DMS79 (cell line): Measurements from ENCODE around the gene SH3BGRL2.

Source experiments
- DNase-seq: peaks from one replicate; lab custom pipeline; 2025; lab: John Stamatoyannopoulos, UW

Gene SH3BGRL2

DNA sequence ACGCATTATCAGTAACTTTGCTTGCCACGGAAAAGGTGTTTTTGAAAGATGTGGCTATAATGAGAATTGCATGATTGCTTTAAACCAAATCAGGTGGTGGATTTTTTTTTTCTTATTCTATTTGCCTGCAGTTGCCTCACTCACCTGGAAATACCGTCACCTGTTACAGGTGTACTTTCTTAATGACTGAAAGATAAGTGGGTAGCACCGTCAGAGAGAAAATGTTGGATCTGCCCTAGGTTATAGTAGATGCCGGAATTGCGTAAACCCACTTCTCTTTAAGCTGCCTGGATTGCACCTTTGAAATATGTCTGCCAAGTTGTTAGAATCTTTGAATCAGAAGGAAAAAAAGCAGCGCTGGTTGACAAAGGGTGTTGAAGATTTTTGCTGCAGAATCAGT is 68.5 kb downstream of the SH3BGRL2 start:
- no peak for DNase-seq

DNA sequence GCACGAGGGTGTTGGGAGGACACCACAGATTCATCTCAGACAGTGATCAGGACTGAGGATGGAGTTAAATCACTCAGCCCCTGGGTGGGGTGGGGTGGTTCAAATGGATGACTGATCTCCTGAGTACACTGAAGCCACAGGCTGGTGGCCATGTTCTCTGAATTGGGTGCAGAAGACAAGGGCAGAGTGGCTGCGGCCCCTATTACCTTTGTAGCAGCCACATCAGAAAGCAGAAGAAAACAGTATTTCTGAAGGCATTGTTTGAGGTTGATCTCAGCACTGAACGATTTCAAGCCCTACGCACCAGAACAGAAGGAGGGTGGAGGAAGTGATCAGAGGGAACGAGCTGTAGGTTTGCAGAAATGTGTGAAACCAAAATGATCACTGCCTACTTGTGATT is 71.6 kb downstream of the SH3BGRL2 start:
- DNase-seq = no peak

DNA sequence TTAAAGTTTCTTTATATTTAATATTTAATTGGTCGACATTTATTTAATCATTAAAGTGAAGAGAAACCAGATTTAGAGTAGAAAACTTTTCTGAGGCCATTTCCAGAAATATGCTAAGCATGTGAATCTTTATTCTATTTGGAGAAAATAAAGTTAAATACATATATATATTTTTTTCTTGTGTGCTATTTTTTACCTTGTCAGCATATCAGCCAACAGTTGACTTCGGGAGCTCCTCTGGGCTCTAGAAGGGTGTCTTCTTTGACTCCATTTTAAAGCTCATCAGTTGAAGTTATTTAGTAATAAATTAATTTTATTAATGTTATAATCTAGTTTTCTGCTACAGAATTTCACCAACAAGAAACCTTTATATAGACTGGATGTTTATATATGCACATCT is 73.1 kb downstream of the SH3BGRL2 start:
- DNase-seq = no peak

DNA sequence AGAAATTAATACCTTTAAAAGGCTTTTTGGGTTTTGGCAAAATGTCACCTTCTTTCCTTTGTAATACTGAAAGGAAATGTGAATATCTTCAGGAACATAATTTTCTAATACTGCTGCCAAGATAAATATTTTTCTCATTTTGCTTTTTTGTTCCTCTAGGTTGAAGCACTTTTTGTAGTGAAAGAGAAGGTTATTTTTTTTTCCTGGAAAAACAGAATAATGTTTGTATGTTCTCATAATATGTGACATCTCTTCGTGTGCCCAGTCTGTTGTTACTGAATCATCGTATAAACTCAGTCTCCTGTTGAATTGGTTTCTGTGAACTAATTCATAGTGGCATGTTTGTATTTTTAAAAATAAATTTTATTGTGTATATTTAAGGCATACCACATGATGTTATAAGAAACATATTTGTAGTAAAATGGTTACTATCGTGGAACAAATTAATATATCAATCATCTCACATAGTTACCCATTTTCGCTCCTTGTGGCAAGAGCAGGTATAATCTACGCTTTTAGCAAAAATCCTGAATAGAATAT is 74.4 kb downstream of the SH3BGRL2 start:
- no peak for DNase-seq

DNA sequence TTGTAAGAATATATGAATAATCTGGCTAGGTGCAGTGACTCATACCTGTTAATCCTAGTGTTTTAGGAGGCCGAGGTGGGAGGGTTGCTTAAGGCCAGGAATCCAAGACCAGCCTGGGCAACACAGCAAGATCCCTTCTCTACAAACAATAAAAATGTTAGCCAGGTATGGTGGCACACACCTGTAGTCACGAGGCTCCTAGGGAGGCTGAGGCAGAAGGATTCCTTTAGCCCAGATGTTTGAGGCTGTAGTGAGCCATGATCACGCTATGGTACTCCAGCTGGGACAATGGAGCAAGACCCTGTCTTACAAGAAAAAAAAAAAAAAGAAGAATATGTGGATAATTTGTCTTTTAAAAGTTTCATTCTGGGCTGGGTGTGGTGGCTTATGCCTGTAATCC is 75.4 kb downstream of the SH3BGRL2 start:
- no peak for DNase-seq

DNA sequence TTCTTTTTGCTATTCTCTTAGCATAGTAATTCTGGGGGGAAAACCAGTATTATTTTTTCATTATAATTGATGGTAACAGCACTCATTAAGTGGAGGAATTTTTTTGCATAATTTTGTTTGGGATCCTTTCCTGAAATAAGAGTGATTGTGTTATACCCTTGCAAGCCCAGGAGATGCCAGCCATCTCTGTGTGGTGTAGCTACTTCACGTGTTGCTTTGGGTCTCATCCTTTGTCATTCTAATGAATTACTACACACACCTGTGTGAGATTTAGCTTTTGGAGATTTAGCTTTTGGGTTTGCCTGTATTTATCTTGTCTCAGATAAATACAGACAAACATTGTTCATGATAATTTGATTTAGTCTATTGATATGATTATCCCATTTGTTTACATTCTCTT is 76.5 kb downstream of the SH3BGRL2 start:
- DNase-seq = no peak

DNA sequence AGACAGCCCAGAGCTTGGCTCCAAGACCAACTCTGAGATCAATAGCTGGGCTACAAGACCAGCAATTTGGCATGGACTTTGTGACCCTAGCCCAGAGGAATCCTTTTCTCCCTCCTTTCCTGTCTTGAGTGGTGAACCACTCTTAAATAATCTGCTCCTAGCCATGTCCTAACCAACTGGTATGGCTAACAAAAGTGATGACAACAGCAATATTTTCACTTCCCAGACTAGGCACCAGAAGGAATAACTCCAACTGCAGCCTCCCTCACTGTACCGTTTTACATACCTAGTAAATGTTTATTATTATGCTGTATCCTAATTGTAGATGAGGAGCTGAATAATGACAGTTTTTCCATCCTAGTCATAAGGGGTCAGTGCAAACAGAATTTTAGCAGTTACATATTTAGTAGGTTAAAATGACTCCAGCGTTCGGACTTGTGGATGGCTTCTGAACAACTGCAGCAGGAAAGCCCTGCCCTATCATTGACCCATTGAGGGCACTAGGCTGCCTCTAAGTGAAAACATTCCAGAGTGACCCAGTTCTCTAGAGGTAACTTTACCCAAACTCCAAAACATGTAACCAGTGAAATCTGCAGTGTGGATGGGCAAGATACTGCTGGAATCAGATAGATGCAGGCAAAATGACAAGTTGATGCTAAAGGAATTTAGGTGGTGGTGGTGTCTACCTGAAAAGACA is 77.1 kb downstream of the SH3BGRL2 start:
- no peak for DNase-seq

DNA sequence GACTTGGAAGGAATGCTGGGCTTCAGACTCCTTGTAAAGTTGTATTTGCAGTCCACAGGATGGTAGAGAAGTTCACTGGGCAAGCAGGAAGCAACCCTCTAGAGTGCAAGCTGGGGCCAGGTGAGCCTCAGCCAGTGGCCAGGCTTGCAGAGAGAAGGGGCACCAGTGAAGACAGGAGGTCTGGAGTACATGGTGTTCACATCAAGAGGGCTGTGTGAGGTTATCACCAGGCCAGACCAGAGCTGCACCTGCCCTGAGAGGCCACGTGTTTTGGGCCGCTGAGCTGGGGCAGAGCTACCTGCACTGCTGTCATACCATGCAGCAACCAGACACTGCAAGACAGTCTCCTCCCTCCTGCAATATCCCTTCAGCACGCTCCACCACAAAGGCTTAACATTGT is 79.0 kb downstream of the SH3BGRL2 start:
- no peak for DNase-seq

DNA sequence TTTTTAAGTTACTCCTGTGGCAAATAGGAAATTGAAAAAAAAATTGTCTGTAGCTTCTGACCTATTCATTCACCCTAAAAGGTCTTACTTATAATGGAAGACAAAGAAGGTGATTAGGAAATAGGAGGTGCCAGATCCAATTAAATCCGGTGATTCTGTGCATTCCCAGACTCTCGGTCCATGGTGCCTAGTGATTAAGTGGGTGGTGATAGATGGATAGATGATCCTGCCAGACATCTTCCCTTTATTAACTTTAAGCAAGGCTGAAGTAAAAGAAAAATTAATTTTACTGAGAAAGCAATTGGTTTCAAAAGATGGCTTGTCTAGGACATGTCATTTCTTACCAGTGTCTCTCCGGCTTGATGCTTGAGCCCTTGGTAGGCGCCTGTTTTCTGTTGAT is 80.0 kb downstream of the SH3BGRL2 start:
- no peak for DNase-seq

DNA sequence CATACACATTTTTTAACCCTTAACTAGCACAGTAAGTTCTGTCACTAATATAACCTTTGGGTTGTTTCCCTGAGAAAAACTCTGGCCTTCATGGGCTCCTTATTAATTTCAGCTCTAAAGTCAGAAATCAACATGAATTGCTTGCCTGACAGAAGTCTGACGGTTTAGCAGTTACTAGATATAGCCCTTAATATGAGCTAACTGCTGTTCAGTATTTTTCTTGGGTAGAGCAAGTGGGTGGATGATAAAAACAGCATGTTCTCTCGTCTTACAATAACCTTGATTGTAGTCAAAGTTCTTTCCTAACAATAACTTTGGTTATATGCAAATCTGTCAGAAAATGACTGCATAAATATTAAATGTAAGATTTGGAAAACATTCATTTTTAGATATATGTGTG is 81.0 kb downstream of the SH3BGRL2 start:
- DNase-seq = no peak

DNA sequence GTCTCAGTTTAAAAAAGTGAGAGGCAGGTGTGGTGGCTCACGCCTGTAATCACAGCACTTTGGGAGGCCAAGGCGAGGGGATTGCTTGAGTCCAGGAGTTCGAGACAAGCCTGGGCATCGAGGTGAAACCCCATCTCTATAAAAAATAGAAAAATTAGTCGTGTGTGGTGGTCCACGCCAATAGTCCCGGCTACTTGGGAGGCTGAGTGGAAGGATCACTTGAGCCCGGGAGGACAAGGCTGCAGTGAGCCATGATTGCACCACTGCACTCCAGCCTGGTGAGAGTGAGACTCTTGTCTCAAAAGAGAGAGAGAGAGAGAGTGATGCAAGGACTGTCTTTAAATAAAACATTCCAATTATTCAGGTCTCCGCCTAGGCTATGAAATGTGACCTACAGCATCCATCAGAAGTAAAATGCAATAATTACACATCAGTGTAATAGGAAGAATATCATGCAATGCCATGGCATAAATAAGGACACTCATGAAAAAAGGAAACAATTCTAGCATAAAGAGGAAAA is 81.5 kb downstream of the SH3BGRL2 start:
- no peak for DNase-seq

DNA sequence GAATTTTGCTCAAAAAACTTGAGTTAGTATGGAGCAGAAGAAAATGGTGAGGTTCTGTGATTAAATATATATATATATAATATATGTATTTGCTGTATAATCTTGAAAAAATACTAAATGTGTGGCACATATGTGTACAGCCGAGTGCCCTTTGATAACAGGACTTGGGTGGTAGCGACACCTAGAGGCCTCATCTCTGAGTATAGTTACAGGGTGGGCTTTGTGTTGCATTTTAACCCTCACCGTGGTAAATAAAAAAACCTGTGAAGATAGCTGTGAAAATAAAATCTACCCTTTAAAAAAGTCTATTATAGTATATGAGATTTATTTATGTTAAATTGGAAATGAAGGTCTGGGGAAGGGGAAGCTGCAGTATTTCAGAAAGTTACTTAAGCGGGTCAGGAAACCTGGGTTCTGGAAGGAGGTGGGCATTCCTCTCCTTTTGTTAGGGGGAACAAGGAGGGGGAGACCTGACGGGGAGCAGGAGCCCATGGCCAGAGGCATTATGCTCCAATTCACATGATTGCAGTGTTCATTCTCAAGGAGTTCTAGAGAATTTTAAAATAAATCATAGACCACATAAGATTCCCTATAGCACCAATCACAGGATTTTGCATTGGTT is 82.7 kb downstream of the SH3BGRL2 start:
- no peak for DNase-seq

DNA sequence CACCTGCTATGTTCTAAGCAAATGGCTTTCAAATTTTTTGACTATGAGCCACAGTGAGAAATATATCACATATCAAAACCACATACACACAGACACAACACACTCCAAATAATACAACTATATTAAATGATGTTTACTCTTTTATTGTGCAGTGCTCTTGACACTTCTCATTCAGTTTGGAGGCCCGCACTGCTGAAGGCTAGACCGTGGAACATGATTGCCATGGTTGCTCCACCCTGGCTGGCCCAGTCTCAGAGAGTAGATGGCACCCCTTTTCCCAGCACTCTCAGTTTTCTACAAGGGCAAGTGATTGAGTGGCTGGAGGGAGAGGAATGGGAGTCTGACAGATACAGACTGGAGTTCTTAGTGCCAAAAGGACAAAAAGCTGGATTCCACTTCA is 86.9 kb downstream of the SH3BGRL2 start:
- DNase-seq = no peak

DNA sequence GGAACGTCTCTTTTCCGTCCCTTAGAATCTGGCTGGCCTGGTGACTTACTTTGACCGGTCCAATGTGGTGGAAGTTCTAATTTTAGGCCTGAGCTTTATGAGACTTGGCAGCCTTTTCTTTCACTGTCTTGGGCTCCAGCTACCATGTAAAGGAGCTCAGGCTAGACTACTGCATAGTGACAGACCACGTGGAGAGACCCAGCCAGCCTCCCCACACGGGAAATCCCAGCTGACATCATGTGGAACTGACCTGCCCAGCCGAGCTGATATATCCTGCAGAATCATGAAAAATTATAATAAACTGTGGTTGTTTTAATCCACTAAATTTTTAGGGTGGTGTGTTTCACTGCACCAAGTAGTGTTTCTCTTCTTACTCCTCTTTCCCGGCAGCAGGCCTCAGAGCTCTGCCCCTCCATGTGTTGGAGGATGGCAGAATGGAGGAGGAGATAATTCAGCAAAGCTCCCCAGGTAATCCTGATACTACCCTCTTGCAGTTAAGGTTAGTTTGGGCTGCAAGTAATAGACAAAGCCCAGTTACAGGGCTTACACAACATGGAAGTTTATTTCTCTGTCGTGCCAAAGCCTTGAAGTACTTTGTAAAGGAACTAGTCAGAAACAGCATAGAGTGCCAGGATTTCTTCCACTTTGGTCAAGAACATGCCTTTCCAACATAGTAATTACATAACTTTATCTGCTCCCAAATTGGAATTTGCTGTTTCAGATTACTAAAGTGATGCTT is 87.5 kb downstream of the SH3BGRL2 start:
- DNase-seq = no peak

DNA sequence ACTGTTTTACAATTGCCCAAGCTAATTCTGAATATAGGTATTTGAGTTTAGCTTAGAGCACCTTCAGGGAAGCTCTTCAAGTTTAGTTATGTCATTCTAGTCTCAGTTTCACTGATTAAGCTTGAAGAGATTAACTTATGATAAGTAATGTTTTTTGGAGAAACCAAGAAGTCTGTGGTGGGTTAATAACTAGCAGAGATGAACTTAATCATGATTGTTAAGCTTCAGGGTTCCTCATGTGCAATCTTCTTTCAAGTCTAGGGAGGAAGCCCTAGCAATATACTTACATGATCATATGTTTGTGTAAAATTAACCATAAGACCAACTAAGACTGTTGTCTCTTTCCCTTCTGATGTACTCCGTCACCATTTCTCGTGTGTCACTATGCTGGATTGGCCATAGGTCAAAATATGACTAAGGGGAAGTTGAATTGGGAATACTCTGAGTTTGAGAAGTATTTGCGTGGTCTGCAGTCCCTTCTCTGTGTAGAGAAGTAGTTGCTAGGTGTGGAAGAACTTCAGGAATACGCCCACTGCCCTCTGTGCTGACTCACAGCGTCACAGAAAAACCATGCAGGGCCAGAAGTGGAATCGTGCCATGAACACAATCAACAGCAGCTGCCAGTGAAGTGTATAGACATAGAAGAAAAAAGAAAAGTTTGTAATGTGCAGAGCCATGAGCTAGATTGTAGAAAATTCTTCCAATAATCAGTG is 88.3 kb downstream of the SH3BGRL2 start:
- no peak for DNase-seq

DNA sequence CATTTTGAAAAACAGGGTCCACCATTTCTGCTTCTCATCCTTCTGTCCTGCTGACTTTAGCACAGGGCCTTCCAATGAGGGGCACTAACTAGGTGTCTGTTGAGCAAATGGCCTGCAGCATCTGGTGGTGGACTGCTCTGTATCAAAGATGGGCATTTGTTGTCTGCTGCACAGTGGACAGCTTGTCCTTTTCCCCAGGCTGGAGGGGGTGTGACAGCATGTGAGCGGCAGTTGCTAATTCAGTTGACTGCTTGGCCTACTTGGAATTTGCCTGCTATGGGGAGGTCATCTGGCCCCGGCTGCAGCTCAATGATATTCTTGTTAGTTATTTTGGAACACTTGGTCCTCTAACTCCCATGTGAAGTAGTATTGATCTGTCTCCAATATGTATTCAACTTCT is 93.7 kb downstream of the SH3BGRL2 start:
- DNase-seq = no peak

DNA sequence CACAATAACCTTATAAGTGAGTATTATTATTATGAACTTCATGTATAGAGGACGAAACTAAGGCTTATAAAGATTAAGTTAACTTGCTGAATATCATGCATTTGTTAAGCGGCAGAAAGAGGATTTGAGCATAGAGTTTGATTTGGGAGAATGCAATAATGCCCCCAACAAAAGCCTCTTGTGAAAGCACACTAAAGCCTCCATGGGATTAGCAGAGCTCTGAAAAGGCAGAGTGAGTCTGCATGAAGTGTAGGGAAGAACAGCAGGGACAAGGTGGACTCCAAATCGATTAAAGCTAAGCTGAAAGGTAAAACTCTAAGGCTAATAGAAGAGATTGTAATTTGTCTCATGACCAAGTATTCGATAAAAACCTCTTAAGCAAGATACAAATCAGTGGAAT is 100.3 kb downstream of the SH3BGRL2 start:
- DNase-seq = no peak

DNA sequence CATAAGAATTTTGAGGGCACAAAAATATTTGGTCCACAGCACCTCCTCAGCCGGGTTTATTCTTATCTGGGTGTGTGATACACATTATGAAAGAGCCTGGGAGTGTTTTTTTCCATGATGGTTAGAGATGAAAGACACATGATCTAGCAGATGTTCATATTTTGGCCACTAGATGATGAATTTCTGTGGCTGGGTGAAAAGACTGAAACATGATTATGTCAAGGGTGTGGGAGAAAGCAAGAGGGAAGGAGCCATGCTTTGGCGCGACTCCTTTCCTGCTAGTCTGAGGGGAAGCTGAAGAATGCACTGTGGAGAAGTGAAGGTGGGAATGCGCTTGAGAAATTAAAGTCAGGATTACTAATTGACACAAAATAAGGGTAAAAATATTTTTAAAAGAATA is 102.3 kb downstream of the SH3BGRL2 start:
- no peak for DNase-seq

DNA sequence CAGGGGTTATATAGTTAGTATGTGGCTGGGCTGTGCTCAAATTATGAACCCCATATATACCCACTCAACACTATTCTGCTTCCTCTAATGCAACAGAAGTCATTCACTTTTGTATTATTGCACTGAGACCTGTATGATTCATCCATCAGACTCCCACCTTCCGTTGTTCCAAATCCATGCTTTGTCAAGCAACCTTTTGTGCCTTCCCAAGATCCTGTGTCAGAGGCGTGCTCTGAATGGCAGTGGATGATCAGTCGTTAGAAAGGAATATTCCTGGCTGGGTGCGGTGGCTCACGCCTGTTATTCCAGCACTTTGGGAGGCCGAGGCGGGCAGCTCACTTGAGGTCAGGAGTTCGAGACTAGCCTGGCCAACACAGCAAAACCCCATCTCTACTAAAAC is 103.2 kb downstream of the SH3BGRL2 start:
- no peak for DNase-seq

DNA sequence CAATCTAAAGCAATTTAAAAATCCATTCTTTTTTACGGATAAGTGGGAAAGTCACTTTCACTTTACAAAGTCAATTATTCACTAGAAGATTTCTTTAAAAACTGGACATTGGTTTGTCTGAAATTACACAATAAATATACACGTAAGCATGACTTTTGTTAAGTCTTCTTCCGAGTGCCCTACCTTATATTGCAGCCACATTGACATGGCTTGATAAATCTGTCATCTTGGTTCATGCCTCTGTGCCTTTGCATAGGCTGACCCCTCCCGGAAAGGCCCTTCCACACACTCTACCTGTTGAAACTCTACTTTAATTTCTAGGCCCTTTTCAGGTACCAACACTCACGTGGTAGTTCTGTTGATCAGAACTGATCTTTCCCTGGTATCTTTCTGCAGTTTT is 104.1 kb downstream of the SH3BGRL2 start:
- no peak for DNase-seq

DNA sequence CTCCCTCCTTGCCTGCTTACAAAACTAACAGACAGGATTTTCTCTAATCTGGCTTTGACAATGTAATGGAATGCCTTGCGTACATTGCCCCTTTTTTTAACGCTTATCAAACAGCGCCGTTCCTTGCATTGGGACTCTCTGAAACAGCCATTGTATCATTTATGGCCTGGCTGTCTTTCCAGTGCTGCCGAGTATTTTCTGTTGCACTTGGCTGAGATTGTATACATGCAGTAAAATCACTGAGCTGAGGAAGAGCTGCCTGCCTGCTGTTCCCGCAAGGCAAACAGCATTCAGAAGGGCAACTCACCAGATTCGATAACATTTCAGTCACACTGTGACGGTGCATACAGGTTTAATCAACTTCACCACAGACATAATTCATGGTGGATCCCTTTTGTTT is 106.0 kb downstream of the SH3BGRL2 start:
- peak; percentile 48 for DNase-seq

DNA sequence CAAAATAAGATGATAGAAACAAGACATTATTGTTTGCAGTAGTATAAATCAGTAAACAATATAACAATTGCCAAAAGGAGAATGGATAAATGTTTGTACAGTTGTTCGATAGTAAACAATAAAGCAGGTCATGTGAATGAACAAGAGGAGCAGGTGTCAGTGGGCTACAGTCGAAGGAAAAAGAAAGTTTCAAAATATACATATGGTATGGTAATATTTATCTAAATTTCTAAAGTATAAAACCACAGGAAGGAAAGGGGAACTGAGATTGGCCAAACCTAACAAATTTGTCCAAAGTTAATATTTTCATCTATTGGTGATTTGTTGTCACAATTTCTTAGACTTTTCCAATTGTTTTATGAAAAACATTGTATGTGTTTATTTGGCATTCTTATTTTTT is 110.9 kb downstream of the SH3BGRL2 start:
- DNase-seq = no peak
